Measurements from ENCODE around the gene RET.

Gene RET

GRCh38 chr10:43102063-43102828 lies 25.4 kb downstream of the RET start:
- Histone ChIP-seq H3K9me3 (ENCODE audit: control insufficient read depth, insufficient read depth, low read depth, low read length) (no peaks in the 10 kb centered on the region), H3K4me3 (ENCODE audit: low read depth, low read length) (no peak overlapping the region), H3K36me3 (ENCODE audit: control insufficient read depth in 2 of 2, insufficient read depth in 1 of 2, low read length in 2 of 2) (no peaks in the 10 kb centered on the region), H3K27ac (ENCODE audit: extremely low read depth, low read depth, low read length) (no peak overlapping the region), H3K4me1 (ENCODE audit: control insufficient read depth, insufficient read depth, low read length) (no peaks in the 10 kb centered on the region)
- ChIA-PET CTCF (interaction anchor here (1.2 kb wide), 1 partner anchor 236 kb away, joined by 4 read pairs; no protein-coding TSS in a partner anchor), POLR2A (interaction anchor here (0.6 kb wide), 1 partner anchor 468 kb away, joined by 3 read pairs; no protein-coding TSS in a partner anchor)
- TF ChIP-seq ZNF624 (tag by site-specific recombination; IDR thresholded peaks at IDR 0.05) (no peak), ZNF473 (tag by site-specific recombination; IDR thresholded peaks at IDR 0.05) (no peak), ZNF311 (tag by site-specific recombination; IDR thresholded peaks at IDR 0.05; ENCODE audit: borderline replicate concordance) (no peak), SCRT1 (tag by site-specific recombination; IDR thresholded peaks at IDR 0.05; ENCODE audit: borderline replicate concordance) (no peak), ZNF302 (tag by site-specific recombination; IDR thresholded peaks at IDR 0.05; ENCODE audit: low read depth) (no peak), ZFHX2 (tag by site-specific recombination; conservative IDR thresholded peaks at IDR 0.05) (no peak), ZNF555 (tag by site-specific recombination; conservative IDR thresholded peaks at IDR 0.05) (no peak), ZNF174 (tag by site-specific recombination; IDR thresholded peaks at IDR 0.05) (no peak), ZNF18 (tag by site-specific recombination; IDR thresholded peaks at IDR 0.05) (no peak), ZNF654 (tag by site-specific recombination; IDR thresholded peaks at IDR 0.05; ENCODE audit: low read depth) (no peak), ZNF785 (tag by site-specific recombination; IDR thresholded peaks at IDR 0.05) (no peak), BCL11A (tag by site-specific recombination; IDR thresholded peaks at IDR 0.05; ENCODE audit: low read depth) (no peak), YY1 (tag by site-specific recombination; IDR thresholded peaks at IDR 0.05) (no peak), ZNF335 (tag by site-specific recombination; conservative IDR thresholded peaks at IDR 0.05) (no peak), ZNF184 (tag by site-specific recombination; IDR thresholded peaks at IDR 0.05) (no peak), BCL11B (tag by site-specific recombination; IDR thresholded peaks at IDR 0.05; ENCODE audit: low read depth) (no peak), KLF16 (tag by site-specific recombination; IDR thresholded peaks at IDR 0.05) (no peak)
- TF ChIP-seq, protein P1, sequence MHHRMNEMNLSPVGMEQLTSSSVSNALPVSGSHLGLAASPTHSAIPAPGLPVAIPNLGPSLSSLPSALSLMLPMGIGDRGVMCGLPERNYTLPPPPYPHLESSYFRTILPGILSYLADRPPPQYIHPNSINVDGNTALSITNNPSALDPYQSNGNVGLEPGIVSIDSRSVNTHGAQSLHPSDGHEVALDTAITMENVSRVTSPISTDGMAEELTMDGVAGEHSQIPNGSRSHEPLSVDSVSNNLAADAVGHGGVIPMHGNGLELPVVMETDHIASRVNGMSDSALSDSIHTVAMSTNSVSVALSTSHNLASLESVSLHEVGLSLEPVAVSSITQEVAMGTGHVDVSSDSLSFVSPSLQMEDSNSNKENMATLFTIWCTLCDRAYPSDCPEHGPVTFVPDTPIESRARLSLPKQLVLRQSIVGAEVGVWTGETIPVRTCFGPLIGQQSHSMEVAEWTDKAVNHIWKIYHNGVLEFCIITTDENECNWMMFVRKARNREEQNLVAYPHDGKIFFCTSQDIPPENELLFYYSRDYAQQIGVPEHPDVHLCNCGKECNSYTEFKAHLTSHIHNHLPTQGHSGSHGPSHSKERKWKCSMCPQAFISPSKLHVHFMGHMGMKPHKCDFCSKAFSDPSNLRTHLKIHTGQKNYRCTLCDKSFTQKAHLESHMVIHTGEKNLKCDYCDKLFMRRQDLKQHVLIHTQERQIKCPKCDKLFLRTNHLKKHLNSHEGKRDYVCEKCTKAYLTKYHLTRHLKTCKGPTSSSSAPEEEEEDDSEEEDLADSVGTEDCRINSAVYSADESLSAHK (tag by site-specific recombination; IDR thresholded peaks at IDR 0.05) = no peak
- TF ChIP-seq, protein P2, sequence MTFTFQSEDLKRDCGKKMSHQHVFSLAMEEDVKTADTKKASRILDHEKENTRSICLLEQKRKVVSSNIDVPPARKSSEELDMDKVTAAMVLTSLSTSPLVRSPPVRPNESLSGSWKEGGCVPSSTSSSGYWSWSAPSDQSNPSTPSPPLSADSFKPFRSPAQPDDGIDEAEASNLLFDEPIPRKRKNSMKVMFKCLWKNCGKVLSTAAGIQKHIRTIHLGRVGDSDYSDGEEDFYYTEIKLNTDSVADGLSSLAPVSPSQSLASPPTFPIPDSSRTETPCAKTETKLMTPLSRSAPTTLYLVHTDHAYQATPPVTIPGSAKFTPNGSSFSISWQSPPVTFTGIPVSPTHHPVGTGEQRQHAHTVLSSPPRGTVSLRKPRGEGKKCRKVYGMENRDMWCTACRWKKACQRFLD (tag by site-specific recombination; IDR thresholded peaks at IDR 0.05) = no peak

Measured in HEK293 (cell line).